NCI-H2196 (cell line): ENCODE data around the gene FCSK.
"Not testable (repeated sequence)": the region's sequence is repeated elsewhere in the genome, so short reads cannot be mapped to it uniquely, and the experiment has no call there.

ENCODE experiments used
- DNase-seq: peaks from one replicate; lab custom pipeline; 2025; ENCODE audit not compliant: unreplicated experiment; lab: John Stamatoyannopoulos, UW

Gene FCSK

DNA sequence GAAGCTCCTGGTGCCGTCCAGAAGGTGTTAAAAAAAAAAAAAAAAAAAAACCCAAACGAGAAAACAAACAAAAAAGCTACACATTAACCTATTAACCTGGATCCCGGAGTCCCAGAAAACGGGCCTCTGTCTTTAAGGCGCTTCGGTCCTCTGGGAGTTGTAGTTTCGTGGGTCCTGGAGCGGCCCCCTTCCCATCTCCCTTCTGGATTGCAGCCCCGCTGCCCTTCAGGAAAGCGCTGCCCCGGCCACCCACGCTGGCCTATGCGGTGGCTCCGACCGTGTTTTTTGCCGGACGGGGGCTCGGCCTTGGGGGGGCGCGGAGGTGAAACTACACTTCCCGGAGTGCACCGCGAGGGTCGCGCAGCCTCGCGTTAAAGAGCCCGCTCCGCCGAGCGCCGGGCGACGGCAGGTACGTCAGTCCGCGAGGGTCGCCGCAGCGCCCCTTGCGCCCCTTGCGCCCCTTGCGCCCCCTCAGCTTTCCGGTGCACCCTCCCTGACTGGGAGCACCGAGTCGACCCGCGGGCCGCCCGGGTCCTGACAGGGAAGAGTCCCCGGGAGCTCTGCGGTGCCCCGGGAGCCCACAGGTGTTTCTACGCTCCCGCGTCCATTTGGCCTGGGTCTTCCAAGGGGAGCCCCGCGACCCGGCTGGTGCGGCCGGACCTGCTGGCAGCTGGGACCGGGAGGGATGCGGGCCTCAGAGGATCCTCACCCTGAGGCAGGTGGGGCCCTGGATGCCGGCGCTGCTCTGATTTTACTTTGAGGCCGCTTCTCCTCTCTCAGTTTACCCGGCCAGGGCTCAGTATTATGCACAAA lies at the start of gene FCSK:
FCSK (plus strand) TSS at position 374 of the 813 bp plus-strand sequence. CDS start 8,596 bp downstream, outside the sequence.
- DNase-seq, result peak; percentile 63

DNA sequence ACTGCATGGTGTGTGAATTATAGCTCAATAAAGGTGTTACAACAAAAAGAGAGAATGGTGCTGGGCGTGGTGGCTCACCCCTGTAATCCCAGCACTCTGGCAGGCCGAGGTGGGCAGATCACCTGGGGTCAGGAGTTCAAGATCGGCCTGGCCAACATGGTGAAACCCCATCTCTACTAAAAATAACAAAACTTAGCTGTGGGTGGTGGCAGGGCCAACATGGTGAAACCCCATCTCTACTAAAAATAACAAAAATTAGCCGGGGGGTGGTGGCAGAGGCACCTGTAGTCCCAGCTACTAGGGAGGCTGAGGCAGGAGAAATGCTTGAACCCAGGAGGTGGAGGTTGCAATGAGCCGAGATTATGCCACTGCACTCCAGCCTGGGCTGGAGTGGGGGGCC lies 48.3 kb upstream of the FCSK start:
- not testable (repeated sequence) for DNase-seq

DNA sequence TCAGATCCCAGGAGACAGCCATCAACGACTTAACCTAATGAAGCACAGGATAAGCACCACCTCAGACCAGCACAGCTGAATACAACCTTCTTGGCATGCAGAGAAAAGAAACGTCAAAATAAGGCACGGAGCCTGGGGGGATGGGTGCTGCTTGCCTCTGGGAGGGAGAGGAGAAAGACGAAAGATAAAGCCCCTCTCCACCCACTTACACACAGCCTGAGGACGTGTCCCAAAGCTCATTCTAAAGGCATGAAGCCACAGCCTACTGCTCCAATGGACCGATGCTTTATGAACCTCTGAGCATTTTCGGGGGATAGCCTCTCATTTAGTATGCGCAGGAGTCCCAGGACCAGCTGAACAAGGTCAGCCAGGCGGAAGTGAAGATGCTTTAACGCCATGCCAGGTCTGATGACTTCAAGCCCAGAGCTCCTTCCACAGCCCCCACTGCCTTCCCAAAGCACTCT lies 46.6 kb upstream of the FCSK start:
- no peak for DNase-seq

DNA sequence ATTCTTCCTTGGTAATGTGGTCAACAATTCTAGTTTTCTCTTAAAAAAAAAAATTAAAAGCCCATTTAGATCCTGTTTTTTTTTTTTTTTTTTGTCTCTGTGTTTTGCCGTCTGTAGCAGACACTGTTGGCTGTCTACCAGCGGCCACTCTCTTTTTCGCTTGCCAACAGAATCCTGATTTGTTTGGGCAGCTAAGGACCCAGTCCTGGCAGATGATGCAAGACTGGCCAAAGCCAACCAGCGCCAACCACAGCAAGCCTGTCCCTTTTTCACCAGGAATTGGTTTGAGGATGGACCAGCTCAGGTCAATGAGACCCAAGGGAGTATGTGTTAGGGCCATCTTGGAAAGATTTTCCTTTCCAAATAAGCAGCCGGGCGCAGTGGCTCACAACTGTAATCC lies 43.7 kb upstream of the FCSK start:
- no peak for DNase-seq

DNA sequence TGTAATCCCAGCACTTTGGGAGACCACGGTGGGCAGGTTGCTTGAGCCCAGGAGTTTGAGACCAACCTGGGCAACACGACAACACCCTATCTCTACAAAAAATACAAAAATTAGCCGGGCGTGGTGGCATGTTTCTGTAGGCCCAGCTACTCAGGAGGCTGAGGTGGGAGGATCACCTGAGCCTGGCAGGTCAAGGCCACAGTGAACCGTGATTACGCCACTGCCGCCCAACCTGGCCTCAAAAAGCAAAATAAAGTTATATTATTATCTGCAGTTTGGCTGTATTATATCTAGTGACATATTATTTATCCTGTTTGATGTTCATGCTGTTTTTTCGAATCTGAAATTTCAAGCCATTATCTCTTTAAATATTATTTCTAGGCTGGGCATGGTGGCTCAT lies 42.0 kb upstream of the FCSK start:
- no peak for DNase-seq

DNA sequence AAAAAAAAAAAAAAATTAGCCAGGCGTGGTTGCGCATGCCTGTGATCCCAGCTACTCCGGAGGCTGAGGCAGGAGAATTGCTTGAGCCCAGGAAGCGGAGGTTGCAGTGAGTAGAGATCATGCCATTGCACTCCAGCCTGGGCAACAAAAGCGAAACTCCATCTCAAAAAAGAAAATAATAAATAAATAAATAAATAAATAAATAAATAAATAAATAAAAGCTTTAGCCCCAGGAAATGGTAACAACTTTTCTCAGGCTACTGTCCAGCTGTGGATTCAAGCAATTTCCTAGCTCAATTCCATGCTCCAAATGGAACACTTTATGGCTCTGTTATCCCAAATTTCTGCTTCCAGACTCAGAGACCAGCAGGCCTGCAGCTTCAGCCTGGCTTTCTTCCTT lies 40.8 kb upstream of the FCSK start:
- not testable (repeated sequence) for DNase-seq

DNA sequence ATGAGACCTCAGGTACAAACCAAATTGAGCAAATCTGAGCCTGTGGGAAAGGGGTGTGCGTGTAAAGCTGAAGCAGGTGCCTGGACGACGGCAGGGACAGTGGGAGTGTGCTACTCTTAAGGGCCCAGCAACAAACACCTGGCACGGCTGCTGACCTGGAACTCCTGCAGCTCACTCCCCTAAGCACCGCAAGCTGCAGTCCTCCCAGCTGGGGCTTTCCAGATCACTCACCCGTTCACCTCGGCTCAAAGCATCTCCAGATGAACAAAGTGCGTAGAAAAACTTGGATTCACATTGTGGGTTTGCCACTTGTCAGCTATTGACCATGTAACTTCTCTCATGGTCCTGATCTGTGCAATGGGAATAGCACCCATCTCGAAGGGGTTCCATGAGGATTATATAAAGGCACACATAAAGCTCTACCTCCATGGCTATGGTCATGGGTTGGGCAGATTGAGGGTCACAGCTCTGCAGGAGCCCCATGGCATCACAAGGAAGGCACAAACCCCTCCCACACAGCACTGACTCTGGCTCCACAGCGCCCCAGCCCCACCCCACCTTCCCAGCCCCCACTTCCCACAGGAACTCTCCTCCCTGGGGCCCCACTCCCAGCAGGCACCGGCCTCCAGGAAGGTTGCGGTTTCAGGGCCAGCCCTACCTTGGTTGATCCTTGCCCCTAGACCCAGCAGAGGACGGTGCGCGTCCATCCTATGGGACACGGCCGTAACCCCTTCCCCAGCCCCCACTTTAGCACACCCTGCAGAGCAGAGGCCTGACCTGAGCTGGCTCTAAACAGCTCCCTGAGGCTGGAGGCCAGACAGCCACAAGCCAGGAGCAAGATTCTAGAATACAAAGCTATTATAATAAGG lies 37.4 kb upstream of the FCSK start:
- no peak for DNase-seq

DNA sequence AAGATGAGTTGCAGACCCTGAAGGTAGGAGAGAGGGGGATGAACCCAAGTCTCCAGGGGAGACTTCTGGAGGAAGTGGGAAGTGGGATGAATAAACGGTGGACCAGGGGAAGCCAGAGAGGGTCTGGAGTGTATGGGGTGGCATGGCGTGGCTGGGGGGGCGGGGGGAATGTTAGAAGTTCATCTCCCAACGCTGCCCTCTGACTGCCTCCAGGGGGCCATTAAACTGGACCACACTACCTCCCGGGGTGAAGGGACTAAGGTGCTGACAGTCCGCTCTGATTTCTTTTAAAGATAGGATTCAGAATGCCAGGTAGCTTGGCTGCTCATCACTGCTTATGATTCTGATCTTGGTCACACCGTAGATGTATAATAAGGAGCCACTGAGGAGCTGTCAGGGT lies 36.7 kb upstream of the FCSK start:
- DNase-seq, result no peak

DNA sequence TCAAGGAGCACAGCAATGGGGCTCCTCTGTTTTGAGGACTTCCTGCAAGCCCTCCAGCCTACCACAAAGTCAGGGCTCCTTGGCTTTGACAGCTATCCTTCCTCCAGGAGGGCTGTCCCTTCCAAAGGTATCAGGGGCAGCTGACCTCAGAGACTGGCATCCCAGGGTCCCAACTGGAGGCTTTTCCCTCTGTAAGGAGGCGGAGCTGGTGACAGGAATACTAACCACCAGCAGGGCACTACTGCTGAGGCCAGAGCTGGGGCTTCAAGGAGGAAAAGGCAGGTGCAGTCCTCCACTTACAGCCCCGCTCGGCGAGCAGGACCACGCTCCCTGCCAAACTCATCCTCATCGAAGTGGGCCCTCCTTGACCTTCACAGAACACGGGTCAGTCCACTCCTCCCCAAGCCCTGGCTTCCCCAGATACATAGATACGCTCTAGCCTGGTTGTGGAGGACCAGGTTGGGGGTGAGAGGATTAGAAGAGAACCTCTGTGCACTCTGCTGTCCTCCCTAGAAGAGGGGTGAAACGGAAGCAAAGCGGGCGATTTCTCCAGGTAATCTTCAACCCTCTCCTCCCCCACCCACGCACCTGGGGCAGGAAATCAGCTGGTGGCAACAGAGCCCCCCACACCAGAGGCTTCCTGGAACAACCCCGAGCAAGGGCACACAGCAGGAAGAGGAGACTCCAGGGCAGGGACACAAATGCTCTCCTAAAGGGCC lies 36.0 kb upstream of the FCSK start:
- DNase-seq, result no peak

DNA sequence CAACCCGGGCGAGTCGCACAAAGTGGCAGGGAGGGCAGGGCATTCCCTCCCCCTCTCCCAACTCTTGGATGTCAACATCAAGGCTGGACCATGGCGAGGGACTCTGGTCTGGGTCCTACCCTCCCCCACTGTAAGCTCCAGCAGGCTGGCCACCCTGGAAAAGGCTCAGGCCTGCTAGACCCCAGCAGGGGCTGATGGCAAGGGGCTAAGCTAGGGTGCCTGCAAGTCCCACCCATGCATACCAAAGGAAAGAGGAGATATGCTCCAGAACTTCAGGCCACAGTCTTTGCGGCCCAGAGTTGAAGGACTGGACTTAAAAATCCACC lies 35.4 kb upstream of the FCSK start:
- DNase-seq, result no peak

DNA sequence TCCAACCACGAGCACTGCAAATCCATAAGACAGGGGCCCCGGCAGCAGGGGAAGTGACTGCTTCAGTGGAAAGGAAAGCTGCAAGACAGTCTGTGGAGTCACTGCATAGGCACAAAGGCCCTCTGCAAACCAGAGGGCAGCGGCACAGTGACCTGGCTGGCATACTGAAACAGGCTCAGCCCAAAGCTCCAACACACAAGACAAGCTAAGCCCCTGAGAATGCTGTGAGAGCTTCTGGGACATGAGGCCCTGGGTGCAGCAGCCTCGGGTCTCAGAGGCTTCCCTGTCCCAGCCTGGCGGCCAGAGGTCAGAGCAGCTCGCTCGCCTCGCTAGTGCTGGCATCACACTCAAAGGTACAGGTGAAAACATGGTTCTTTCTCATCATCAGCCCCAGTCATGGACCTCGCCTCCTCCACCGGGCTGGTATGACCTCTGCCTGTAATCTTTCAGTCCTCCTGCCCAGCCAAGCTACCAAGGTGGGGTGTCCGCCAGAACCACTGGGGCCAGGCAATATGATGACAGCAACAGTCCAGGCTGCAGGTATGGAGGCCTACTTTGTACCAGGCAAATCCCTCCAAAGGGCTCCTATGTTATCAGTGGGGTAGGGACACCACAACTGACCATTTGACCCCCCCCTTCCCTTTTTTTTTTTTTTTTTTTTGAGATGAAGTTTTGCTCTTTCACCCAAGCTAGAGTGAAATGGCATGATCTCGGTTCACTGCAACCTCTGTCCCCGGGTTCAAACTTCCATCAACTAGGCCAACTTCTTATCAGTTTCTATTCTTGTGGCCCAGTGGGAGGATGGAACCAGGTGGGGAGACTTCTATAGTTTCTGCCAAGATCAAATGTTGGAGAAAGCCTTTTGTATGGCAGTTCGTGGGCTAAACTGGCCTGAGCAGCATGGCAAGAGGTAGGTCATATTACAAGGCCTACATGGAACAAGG lies 34.7 kb upstream of the FCSK start:
- DNase-seq, result no peak

DNA sequence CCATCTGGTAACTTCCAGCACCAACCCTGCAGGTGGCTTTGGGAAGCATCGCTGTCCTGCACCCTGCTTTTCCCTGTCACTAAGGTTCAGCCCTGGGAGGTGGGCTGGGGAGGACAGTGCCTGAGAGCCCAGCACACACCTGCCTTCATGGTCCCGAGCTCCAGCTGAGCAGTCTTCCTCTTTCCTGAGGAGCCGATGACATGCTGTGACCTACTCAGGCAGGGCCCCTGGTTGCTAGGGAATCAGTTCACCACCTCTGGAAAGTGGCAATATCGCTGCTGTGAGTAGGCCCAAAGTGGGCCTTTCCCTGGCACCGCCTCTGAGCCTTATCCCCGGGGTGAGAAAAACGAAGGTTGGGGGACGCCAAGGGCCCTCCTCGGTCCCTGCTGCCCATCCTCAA lies 33.4 kb upstream of the FCSK start:
- DNase-seq, result no peak

DNA sequence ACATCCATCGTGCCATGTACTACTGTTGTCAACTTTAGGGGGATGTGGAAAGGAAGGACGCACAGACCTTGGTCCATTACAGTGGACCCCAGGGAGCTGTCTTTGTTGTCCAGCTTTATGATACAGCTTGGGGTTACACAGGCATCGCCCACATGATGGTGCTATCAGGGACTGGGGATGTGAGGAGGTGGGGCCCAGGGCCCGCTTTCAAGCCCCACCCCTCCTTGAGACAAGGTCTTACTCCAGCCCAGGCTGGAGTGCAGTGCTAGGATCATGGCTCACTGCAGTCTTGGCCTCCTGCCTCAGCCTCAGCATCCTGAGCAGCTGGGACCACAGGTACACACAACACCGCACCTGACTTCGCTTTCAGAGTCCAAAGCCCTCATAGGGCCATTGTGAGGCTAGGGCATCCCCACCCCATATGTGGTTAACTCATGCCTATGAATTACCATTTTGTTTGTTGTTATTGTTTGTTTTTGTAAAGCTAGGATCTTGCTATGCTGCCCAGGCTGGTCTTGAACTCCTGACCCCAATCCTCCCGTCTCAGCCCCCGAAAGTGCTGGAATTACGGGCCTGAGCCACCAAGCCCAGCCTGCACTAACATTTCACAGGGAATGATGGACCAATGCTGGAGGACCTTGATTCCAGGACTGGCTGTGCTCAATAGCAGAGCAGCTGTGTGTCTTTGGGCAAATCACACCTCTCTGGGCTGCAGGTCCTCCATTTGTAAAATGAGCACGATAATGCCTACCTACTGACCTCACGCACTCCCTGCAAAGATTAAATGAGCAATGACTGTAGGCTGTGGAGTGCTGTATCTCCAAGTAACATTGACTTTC lies 32.7 kb upstream of the FCSK start:
- DNase-seq, result no peak

DNA sequence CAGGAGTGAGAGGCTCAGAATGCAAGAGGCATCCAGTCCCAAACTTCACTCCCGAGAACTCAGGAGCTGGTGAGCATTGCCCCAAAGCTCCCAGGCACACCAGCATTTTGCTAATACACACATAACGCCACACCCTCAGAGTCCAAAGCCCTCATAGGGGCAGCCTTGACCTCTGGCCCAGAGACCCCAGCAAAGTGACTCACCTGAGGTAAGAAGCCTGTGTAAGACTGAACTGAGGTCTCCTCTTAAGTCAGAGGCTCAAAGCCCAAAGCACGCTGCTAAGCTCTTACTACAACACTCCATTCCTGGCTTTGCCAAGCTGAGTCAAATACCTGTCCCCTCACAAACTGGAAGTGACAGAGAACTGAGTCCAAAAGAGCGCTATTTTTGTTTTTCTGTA lies 31.9 kb upstream of the FCSK start:
- no peak for DNase-seq

DNA sequence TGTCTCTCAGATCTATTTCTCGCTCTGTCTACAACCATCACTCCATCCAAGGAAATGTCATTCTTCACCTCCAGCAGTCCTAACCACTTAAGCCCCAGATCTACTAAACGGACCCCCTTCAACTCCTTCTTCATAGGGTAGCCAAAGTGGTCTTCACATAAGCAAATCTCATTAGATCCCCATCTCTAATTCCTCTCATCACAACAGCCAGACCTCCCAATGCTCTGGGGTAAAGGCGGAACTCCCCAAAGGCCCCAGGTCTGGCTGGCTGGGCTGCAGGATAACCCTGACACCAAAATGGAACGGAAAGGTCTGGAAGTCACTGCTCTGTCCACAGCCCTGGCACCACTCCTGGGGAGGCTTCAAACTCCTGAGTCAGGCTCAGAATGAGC lies 26.6 kb upstream of the FCSK start:
- no peak for DNase-seq

DNA sequence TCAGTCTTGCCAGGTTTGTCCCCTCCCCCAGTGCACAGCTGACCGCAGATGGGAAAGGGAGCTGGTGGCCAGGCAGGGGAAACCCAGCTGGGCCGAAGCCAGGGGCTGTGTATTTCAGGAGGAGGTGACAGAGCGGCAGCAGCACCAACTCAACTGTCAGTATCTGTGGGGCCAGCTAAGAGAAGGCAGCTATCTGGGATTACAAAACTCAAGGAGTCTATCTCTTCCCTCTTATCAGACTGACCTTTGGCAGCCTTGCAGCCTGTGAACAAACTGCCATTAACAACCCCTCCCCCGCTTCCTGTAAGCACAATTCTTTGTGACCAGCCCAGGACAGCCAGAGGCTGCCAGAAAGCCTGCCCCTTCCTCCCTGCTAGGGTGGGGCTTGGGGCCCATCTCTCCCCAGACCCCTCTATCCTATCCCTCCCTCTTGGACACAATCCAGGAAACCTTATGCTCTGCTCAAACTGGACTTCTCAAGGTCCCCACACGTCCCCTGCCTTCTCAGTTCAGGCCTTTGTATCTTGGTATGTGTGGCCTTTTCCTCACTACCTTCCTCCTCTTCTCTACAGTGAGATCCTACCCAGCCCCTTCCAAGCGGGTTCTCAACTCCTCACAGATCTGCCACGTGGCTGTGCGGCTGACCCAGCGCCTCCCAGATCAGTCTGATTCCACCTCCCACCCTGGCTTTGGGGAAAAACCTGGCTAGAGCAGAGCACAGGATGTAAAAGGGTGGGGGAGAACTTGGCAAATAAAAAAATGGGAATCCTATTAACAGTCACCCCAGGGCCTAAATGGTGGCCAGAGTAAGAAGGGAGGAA lies 26.0 kb upstream of the FCSK start:
- DNase-seq, result peak; percentile 83

DNA sequence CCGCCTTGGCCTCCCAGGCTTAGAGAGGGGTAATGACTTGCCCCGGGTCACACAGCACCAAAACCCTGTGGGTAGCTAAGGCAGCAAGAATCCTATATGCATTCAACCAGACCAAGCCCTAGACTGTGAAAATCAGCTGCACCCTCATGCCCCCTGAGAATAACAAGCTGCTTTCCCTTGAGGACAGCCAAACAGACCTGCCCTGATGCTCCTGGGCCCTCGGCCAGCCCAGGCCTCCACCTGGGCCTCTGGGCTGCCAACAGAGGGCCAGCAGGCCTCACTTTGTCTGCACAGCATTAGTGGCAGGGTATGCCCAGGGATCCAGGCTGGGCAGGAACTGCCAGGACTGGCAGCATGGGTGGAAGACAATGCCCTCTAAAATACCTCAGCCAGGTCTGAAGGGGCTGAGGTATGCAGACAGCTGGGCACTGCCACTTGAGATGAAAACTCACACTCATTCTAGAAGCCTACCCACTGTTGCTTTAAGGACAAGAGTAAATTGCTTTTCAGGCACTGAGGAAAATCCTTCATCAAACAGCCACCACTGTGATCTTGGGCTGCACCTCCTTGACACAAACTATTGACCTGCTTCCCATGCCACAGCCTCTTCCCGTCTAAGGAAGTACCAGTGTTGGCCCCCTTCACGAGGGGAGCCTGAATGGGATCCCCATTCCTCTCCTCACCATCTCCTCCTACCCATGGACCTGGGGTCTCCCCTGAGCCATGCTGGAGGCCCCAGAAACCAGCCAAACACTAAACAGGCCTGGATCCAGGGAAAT lies 24.3 kb upstream of the FCSK start:
- DNase-seq, result no peak
